ENCODE results near the gene F5. TPM values are rescaled to one million over a fixed set of nuclear protein-coding genes. Genes with fewer than 3 reads are reported as not detected.

The F5 gene
- 1 to 10 TPM in 3 of 4 donors, under 1 TPM in 1; 0.79 to 3.0 (median 1.8) TPM for total RNA-seq

DNA sequence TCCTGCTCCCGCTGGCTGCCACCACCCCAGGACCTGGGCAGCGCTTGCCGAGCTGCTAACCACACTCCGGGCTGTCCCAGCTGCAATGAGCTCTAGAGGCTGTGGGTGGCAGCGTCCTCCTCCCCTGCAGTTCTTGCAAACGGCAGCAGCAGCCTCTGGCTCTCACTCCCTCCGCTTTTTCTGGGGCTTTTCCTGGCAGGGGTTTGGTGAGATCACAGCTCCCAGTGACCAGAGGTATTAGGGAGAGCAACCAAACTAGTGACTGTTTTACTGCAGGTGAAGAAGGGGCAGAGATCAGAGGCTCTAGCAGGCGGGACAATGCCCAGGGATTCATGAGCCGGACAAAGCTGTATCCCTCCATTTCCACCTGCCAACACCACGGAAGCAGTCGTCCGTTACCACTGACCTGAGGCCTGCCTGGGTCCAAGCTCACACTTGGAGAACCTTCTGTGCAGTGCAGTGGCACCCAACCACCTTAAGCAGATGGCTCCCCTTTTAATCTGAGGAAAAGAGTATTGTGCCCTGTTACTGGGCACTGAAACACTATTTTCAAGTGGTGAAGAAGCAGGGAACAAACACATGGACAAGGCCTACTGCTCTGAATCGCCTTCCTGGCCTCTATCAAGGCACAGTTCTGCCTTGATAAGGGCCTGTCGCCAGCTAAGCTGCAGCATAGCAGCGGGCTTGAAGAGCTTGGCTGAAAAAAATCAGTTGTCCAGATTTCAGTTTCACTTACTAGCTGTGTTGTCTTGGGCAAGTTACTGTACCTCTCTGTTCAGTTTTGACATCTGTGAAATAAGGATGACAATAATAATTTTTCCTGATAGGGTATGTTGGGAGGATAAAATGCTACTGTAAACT is at the start of gene F5:
Gene F5 (minus strand): TSS at position 87 of the 861 bp plus-strand sequence. CDS start 95 bp downstream, outside the sequence.
- Histone ChIP-seq H3K27ac (peak within 1 kb of the TSS in 1 of 3 donors; percentile 8), H3K9me3 (no peaks in the 10 kb centered on the region), H3K4me3 (replicated peaks in 1 of 3) (peak within 1 kb of the TSS in 1 of 3 donors; percentile 1), H3K27me3 (no peaks in the 10 kb centered on the region), H3K4me1 (peaks cover 4 to 10% of the 10 kb centered on the region in 2 donors), H3K36me3 (no peaks in the 10 kb centered on the region)
- TF ChIP-seq CTCF (IDR thresholded peaks at IDR 0.05), result peak in 4 of 6 experiments; percentile 43 to 63 (median 53)
- no peak for TF ChIP-seq POLR2A (IDR thresholded peaks at IDR 0.05)
- DNase-seq, result peak; percentile 75 to 81
- WGBS, 2 donors, result 24 to 25% methylated on average over 15 of the region's 15 CpGs
- intact Hi-C loops (cut with DNase I), result no loop called here

DNA sequence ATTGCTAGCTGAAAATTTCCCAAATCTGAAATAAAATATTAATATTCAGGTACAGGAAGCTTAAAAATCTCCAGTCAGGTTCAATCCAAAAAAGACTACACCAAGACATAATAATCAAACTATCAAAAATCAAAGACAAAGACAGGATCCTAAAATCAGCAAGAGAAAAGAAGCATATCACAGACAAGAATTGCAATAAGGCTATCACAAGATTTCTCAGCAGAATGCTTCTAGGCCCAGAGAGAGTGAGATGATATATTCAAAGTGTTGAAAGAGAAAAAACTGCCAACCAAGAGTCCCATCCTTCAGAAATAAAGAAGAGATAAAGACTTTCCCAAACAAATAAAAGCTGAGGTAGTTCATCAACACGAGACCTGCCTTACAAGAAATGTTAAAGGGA is 48.6 kb upstream of the F5 start:
- WGBS, 2 donors, result 90 to 95% methylated on average over 1 of the region's 1 CpG
- Histone ChIP-seq H3K4me1 (peaks cover 0 to 5% of the 10 kb centered on the region in 2 donors), H3K36me3 (no peaks in the 10 kb centered on the region), H3K27me3 (no peaks in the 10 kb centered on the region), H3K9me3 (no peaks in the 10 kb centered on the region), H3K27ac (no peak overlapping the region), H3K4me3 (replicated peaks in 1 of 3) (no peak overlapping the region)
- DNase-seq, result no peak
- no peak for TF ChIP-seq POLR2A (IDR thresholded peaks at IDR 0.05)
- no peak for TF ChIP-seq CTCF (IDR thresholded peaks at IDR 0.05)
- intact Hi-C loops (cut with DNase I), result no loop called here

DNA sequence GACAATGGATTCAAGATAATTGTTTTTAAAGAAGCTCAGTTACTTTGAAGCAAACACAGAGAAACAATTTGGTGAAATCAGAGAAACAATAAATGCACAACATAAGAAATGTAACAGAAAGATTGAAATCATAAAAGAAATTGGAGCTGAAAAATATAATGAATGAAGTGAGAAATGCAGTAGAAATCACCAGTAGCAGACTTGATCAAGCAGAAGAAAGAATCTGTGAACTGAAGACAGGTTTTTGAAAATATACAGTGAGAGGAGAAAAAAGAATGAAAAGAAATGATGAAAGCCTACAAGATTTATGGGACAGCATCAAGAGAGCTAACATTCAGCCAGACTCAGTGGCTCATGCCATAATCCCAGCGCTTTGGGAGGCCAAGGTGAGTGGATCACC is 47.9 kb upstream of the F5 start:
- Histone ChIP-seq H3K9me3 (no peaks in the 10 kb centered on the region), H3K27me3 (no peaks in the 10 kb centered on the region), H3K36me3 (no peaks in the 10 kb centered on the region), H3K27ac (no peak overlapping the region), H3K4me3 (replicated peaks in 1 of 3) (no peak overlapping the region), H3K4me1 (peaks cover 0 to 9% of the 10 kb centered on the region in 2 donors)
- DNase-seq, result no peak
- intact Hi-C loops (cut with DNase I), result no loop called here
- WGBS, 2 donors, result 93 to 96% methylated on average over 1 of the region's 1 CpG
- no peak for TF ChIP-seq POLR2A (IDR thresholded peaks at IDR 0.05)
- TF ChIP-seq CTCF (IDR thresholded peaks at IDR 0.05), result no peak

GRCh38 chr1:169631249-169631648 is 45.0 kb upstream of the F5 start:
- H3K4me3 ChIP-seq (replicated peaks in 1 of 3), result no peak overlapping the region
- DNase-seq, result no peak
- H3K9me3 ChIP-seq, result no peaks in the 10 kb centered on the region
- no peaks in the 10 kb centered on the region for H3K36me3 ChIP-seq
- no peaks in the 10 kb centered on the region for H3K27me3 ChIP-seq
- peaks cover 0 to 9% of the 10 kb centered on the region in 2 donors for H3K4me1 ChIP-seq
- no peak for TF ChIP-seq POLR2A (IDR thresholded peaks at IDR 0.05)
- TF ChIP-seq CTCF (IDR thresholded peaks at IDR 0.05), result no peak
- WGBS, 2 donors, result 91 to 94% methylated on average over 3 of the region's 3 CpGs
- no peak overlapping the region for H3K27ac ChIP-seq
- intact Hi-C loops (cut with DNase I), result no loop called here

GRCh38 chr1:169630006-169630405 is 43.7 kb upstream of the F5 start, which contains the start of gene SELP:
Gene SELP, minus strand, starts transcription at chr1:169630124. Its CDS starts 50 bp downstream, at chr1:169630074.
- 50 to 70% methylated on average over 1 of the region's 1 CpG for WGBS, 2 donors
- H3K36me3 ChIP-seq, result no peaks in the 10 kb centered on the region
- H3K27me3 ChIP-seq, result no peaks in the 10 kb centered on the region
- intact Hi-C loops (cut with DNase I), result no loop called here
- H3K9me3 ChIP-seq, result no peaks in the 10 kb centered on the region
- H3K27ac ChIP-seq, result peak within 1 kb of the TSS in 2 of 3 donors; percentile 1 to 19
- H3K4me3 ChIP-seq (replicated peaks in 1 of 3), result no peak within 1 kb of the TSS
- H3K4me1 ChIP-seq, result peaks cover 0 to 9% of the 10 kb centered on the region in 2 donors
- TF ChIP-seq POLR2A (IDR thresholded peaks at IDR 0.05) (no peak), CTCF (IDR thresholded peaks at IDR 0.05) (no peak)
- peak; percentile 13 to 18 for DNase-seq
